GM19238 (cell line): ENCODE measurements around the gene MCF2.
A peak's percentile ranks its signal among the peaks of the same experiment; 100 is the strongest.
"Not testable (repeated sequence)": the region's sequence is repeated elsewhere in the genome, so short reads cannot be mapped to it uniquely, and the experiment has no call there.

ENCODE experiments used
- DNase-seq: peaks from one replicate; pipeline ENCODE4 v3.0.0; 2011; ENCODE audit warnings: low spot score; ENCODE audit not compliant: insufficient read length

Gene MCF2

GRCh38 chrX:139708067-139708466, at the start of gene MCF2:
TSS of gene MCF2 (minus strand) at chrX:139708167. CDS start at chrX:139651744, 56,423 bp downstream.
- DNase-seq: no peak

GRCh38 chrX:139751053-139751452, 43.1 kb upstream of the MCF2 start:
- DNase-seq: no peak

DNA sequence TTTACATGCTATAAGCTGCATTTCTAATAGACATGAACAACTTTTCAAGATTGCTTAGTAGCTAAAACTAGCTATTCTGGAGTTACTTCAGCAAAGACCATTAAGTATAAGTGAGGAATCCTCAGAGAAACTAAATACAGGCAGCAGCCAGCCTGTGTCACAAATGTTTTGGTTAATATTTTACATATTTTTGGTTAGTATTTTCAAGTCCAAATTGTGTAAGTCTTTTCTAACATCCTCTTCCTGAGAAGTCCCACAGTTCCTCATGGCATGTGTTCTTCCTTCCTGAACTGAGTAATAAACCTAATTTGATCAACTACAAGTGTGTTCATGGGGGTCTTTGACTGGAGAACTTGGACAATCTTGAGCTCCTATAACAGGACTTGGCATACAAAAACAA, 42.4 kb upstream of the MCF2 start:
- DNase-seq: no peak

- no peak for DNase-seq
Observed at GRCh38 chrX:139739138-139739537, 31.2 kb upstream of the MCF2 start.

- no peak for DNase-seq
Observed at GRCh38 chrX:139738581-139738980, 30.6 kb upstream of the MCF2 start.

- no peak for DNase-seq
Observed at GRCh38 chrX:139736151-139736550, 28.2 kb upstream of the MCF2 start.

DNA sequence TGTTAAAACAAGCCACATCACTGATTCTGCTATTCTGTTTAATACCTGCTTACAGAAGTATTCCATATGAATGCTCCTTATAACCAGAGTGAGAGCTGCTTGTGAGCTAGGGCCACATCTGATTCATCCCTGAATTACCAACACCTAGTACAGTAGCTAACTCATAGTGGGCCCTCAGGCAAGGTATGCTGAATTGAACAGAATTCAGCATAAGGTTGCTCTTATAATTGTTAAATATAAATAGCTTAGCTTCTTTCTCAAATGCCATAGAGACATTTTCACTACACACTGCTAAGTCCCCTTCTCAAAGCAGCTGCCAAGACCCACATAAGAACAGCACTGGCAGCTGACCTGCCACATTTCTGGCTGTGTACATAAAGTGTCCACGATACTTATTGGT, 27.0 kb upstream of the MCF2 start:
- DNase-seq: no peak

- peak; percentile 1 for DNase-seq
Observed at GRCh38 chrX:139725720-139726119, 17.8 kb upstream of the MCF2 start.

DNA sequence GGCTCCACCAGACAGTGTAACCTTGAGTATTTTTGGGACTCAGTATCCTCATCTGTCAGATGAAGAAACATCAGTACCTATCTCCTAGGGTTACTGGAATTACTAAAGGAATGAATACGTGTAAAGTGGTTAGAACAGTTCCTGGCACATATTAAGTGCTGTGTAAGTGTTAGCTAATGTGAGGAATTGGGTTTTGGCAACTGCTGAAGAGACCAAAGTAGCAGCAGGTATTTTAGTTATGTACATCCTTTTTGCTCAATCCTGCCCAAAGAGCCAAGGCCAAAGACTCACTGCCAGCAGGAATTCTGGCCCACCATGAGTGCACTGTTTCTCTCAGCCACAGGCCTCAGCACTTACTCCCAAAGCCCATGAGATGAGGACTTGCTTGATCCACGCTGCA, 16.7 kb upstream of the MCF2 start:
- no peak for DNase-seq

GRCh38 chrX:139720979-139721378, 13.0 kb upstream of the MCF2 start:
- DNase-seq: no peak

GRCh38 chrX:139720136-139720535, 12.2 kb upstream of the MCF2 start:
- no peak for DNase-seq

- DNase-seq: no peak
Observed at GRCh38 chrX:139702658-139703057, 5.3 kb downstream of the MCF2 start.

- no peak for DNase-seq
Observed at GRCh38 chrX:139692908-139693307, 15.1 kb downstream of the MCF2 start.

- no peak for DNase-seq
Observed at GRCh38 chrX:139692506-139692849, 15.5 kb downstream of the MCF2 start.

- DNase-seq: no peak
Observed at GRCh38 chrX:139691843-139692505, 16.0 kb downstream of the MCF2 start.

- DNase-seq: no peak
Observed at GRCh38 chrX:139691493-139691842, 16.5 kb downstream of the MCF2 start.

DNA sequence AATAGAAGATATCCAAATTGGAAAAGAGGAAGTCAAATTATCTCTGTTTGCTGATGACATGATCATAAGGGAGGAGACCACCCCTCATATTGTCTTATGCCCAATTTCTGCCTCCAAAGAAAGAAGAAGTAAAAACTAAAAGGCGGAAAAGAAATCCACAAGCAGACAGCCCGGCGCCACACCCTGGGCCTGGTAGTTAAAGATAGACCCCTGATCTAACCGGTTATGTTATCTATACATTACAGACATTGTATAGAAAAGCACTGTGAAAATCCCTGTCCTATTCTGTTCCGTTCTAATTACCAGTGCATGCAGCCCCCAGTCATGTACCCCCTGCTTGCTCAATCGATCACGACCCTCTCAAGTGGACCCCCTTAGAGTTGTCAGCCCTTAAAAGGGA, 22.8 kb downstream of the MCF2 start:
- DNase-seq: not testable (repeated sequence)

DNA sequence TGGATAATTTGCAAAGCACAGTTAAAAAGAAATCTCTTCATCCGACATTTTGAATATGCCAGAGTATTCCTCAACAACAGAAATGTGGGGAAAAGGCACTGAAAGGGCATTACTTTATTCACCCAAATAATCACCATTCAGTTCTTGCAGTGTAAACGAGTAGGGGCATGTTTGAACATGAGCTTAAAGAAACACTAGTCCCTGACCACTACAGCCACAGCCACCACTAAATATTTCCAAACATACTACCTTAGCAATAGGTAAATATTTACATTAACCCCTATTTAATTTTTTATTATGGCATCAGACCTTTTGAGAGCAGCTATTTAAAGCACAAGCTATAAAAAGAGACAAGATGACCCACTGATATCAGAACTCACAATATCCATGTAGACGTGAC, 27.6 kb downstream of the MCF2 start:
- no peak for DNase-seq

DNA sequence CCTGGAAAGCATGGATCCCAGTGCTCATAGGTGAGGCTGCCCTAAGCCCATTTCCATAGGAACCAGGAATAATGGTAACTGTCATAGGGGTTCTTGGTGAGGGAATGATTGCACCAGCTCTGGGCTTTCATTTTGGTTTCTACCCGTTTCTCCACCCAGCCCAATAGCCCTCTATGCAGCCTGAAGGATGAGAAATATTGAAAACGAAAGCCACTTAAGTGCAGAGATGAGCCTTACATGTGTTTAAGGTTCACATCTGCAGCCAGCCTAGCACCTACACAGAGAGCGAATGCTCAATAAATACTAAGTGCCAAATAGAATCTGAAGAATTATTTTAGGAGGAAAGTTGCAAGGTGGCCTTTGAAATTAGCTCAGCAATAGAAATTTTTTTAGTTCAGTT, 60.4 kb downstream of the MCF2 start:
- no peak for DNase-seq

DNA sequence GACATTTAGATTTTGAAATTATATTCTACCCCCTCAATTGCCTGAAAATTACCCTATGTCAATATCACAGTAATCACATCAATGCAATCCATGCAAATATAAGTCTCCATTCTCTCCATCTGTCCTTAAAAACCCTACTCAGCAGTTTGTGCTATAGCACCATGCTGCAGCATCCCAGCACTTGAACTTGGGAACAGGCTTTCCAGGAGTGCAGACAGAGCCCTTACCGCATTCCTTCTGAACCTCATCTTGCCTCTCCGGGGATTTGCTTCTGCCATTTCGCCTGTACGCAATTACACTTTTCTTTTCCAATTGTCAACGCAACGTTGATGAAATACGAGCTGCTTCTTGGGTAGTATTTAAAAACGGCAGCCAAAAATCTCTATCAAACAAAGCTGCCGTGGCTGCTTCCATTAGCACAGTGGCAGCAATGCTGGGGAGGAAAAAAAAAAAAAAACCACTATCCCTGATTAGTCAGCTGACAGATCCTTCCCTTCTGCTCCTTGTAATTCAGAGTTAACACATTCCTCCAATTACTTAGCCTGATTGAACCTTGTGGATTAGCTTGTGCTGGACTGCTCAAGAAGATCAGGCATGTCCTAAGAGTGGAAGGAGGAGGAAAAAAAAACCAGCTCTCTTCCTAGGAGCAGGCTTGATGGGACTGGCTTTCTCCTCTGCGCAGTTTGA, 65.6 kb downstream of the MCF2 start:
- no peak for DNase-seq

- DNase-seq: no peak
Observed at GRCh38 chrX:139640259-139640658, 67.7 kb downstream of the MCF2 start.

DNA sequence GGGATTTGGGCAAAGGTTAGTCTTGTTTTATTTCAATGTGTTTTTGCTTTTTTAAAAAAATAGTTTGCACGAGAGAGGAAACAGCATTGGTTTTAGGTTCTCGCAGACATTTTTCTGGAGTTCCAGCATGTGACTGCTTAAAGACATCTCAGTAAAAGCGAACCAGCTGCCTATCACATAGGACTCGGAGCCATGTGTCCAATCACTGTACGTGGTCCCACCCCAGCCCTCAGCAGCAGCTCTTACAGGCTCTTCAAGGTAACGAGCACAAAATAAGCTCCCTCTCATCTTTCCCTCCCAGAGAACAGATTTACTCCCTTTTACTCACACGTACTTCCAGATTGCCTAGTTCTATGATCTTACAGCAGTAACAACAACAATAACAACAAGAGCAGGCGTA, 68.7 kb downstream of the MCF2 start:
- DNase-seq: no peak

DNA sequence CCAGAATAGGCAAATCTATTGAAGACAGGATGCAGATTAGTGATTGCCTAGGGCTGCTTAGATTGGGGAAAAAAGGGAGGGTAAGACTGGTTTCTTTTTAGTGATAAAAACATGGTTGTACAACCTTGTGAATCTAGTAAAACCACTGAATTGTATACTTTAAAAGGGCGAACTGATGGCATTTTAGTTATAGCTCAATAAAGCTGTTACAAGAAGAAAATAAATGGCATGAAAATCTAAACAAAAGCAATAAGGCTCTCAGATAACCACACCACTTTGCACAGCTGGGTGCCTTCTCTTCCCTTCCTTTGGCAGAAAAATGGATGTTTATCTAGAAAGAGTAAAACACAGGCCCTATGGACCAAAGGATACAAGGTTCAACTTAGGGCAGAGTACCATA, 107.9 kb downstream of the MCF2 start:
- no peak for DNase-seq
